ENCODE results near the gene IP6K1.

The IP6K1 gene

GRCh38 chr3:49674497-49674983, 111.8 kb downstream of the IP6K1 start:
- no CpG with 5 or more reads among the region's 34 CpGs for WGBS (ENCODE audit: insufficient coverage, insufficient read length)
- no peak overlapping the region for H3K27ac ChIP-seq (ENCODE audit: low read length)

More at GRCh38 chr3:49674497-49674983, 111.8 kb downstream of the IP6K1 start:
- H3K4me1 ChIP-seq (ENCODE audit: control insufficient read depth, insufficient read depth, low read length) = peaks cover 1% of the 10 kb centered on the region; the same call in 1 of the 2 replicates
- H3K27me3 ChIP-seq (ENCODE audit: control insufficient read depth, insufficient read depth, low read length) = no peaks in the 10 kb centered on the region
- H3K36me3 ChIP-seq (ENCODE audit: control insufficient read depth, insufficient read depth, low read length) = peaks cover 37% of the 10 kb centered on the region
- peak overlapping the region; percentile 68 for H3K4me3 ChIP-seq (ENCODE audit: low read length)
- no peaks in the 10 kb centered on the region for H3K9me3 ChIP-seq (ENCODE audit: control insufficient read depth, insufficient read depth, low read length)
- DNase-seq (ENCODE audit: low read depth, low spot score) = no peak

Measured in iPS DF 6.9 (cell line).